Measurements from ENCODE around the gene PGLYRP2. TPM values are rescaled to one million over a fixed set of nuclear protein-coding genes. Genes with fewer than 3 reads are reported as not detected.

PGLYRP2 gene
- total RNA-seq, 120 experiments from 2014 or later = 0.18 TPM; not detected in 119

Small RNA genes lying within 50 kb of the gene (microRNA-seq; reads per million reads assigned to microRNA genes)
- gene MIR1470 = 0 reads per million in 43 experiments

Other genes starting within 250 kb of the PGLYRP2 start
- gene EPHX3, start 247.1 kb downstream of the PGLYRP2 start, total RNA-seq = 1 to 10 TPM in 1 of 120 experiments, under 1 TPM in 39, not detected in 80; 0.20 to 1.3 (median 0.42) TPM
- gene BRD4, start 147.0 kb downstream of the PGLYRP2 start, total RNA-seq = 100 to 1,000 TPM in 99 of 120 experiments, 10 to 100 TPM in 21; 84.8 to 154 (median 112) TPM
- 10 to 100 TPM; 18.6 to 51.6 (median 29.6) TPM for gene AKAP8, start 99.7 kb downstream of the PGLYRP2 start, total RNA-seq
- gene AKAP8L, start 60.5 kb downstream of the PGLYRP2 start, total RNA-seq = 100 to 1,000 TPM; 104 to 260 (median 142) TPM
- gene WIZ, start 29.5 kb downstream of the PGLYRP2 start, total RNA-seq = 10 to 100 TPM; 26.2 to 74.6 (median 41.4) TPM
- gene RASAL3, start 15.0 kb downstream of the PGLYRP2 start, total RNA-seq = 10 to 100 TPM in 3 of 120 experiments, 1 to 10 TPM in 113, under 1 TPM in 4; 0.28 to 11.0 (median 3.1) TPM
- gene CYP4F22, start 29.0 kb upstream of the PGLYRP2 start, total RNA-seq = under 1 TPM in 1 of 120 experiments, not detected in 119; 0.29 TPM
- gene CYP4F8, start 135.7 kb upstream of the PGLYRP2 start, total RNA-seq = under 1 TPM in 2 of 120 experiments, not detected in 118; 0.13 to 0.19 TPM
- gene CYP4F3, start 161.4 kb upstream of the PGLYRP2 start, total RNA-seq = 10 to 100 TPM in 3 of 120 experiments, 1 to 10 TPM in 105, under 1 TPM in 12; 0.27 to 13.4 (median 3.4) TPM
- gene CYP4F12, start 193.6 kb upstream of the PGLYRP2 start, total RNA-seq = 10 to 100 TPM in 6 of 120 experiments, 1 to 10 TPM in 89, under 1 TPM in 21, not detected in 4; 0.22 to 20.3 (median 2.5) TPM
- gene OR10H2, start 248.5 kb upstream of the PGLYRP2 start, total RNA-seq = under 1 TPM in 2 of 120 experiments, not detected in 118; 0.52 to 0.56 TPM